SK-N-SH treated with all-trans-retinoic acid at 6 μM for 48 hours (cell line): ENCODE data around the gene PRKG1.

Experiments used
- ATAC-seq: fragments of 200-7000 bp; cut with Tn5 transposase; 3 replicates; pipeline ENCODE4 v1.9.1; 2020; ENCODE audit warnings: mild to moderate bottlenecking, moderate library complexity
- ARNTL ChIP-seq: fragments of 450-650 bp; formaldehyde crosslinking; IDR thresholded peaks from 2 replicates; pipeline ENCODE4 v1.5.0; 2020; ENCODE audit warnings: low read depth, mild to moderate bottlenecking, moderate library complexity, borderline replicate concordance
- BACH2 ChIP-seq: fragments of 250-450 bp; sonication (Bioruptor Pico); IDR thresholded peaks from 2 replicates; pipeline ENCODE4 v1.9.0; 2021; ENCODE audit warnings: mild to moderate bottlenecking, borderline replicate concordance
- CREB5 ChIP-seq: fragments of 250-450 bp; sonication (Bioruptor Pico); IDR thresholded peaks from 2 replicates; pipeline ENCODE4 v1.5.1; 2020; ENCODE audit warnings: low read depth, mild to moderate bottlenecking, moderate library complexity
- CSDC2 ChIP-seq: fragments of 250-450 bp; sonication (Bioruptor Pico); IDR thresholded peaks from 2 replicates; pipeline ENCODE4 v1.5.0; 2020; ENCODE audit warnings: mild to moderate bottlenecking, moderate library complexity
- CSRNP3 ChIP-seq: fragments of 250-450 bp; sonication (Bioruptor Pico); IDR thresholded peaks from 2 replicates; pipeline ENCODE4 v1.5.1; 2021; ENCODE audit warnings: mild to moderate bottlenecking, moderate library complexity
- ESRRG ChIP-seq: fragments of 250-450 bp; sonication (Bioruptor Pico); IDR thresholded peaks from 2 replicates; pipeline ENCODE4 v1.6.1; 2021; ENCODE audit warnings: mild to moderate bottlenecking
- GLIS3 ChIP-seq: fragments of 250-450 bp; sonication (Bioruptor Pico); IDR thresholded peaks from 2 replicates; pipeline ENCODE4 v1.5.0; 2020; ENCODE audit warnings: mild to moderate bottlenecking, moderate library complexity
- ISL1 ChIP-seq: fragments of 250-450 bp; sonication (Bioruptor Pico); IDR thresholded peaks from 2 replicates; pipeline ENCODE4 v2.1.2; 2022; ENCODE audit warnings: mild to moderate bottlenecking, moderate library complexity
- PATZ1 ChIP-seq: fragments of 250-450 bp; sonication (Bioruptor Pico); IDR thresholded peaks from 2 replicates; pipeline ENCODE4 v1.8.0; 2020; ENCODE audit warnings: mild to moderate bottlenecking, moderate library complexity, borderline replicate concordance
- RARB ChIP-seq: fragments of 250-450 bp; sonication (Bioruptor Pico); IDR thresholded peaks from 2 replicates; pipeline ENCODE4 v1.8.0; 2021; ENCODE audit warnings: mild to moderate bottlenecking, moderate library complexity
- TCF4 ChIP-seq: fragments of 250-450 bp; sonication (Bioruptor Pico); IDR thresholded peaks from 2 replicates; pipeline ENCODE4 v1.8.0; 2021; ENCODE audit warnings: mild to moderate bottlenecking, moderate library complexity, borderline replicate concordance
- TOX ChIP-seq: fragments of 250-450 bp; sonication (Bioruptor Pico); IDR thresholded peaks from 2 replicates; pipeline ENCODE4 v1.8.0; 2021; ENCODE audit warnings: mild to moderate bottlenecking, moderate library complexity, borderline replicate concordance
- TSHZ2 ChIP-seq: fragments of 250-450 bp; sonication (Bioruptor Pico); IDR thresholded peaks from 2 replicates; pipeline ENCODE4 v1.5.0; 2020; ENCODE audit warnings: mild to moderate bottlenecking, moderate library complexity
- ZC3H10 ChIP-seq: fragments of 250-450 bp; sonication (Bioruptor Pico); IDR thresholded peaks from 2 replicates; pipeline ENCODE4 v1.5.1; 2021; ENCODE audit warnings: mild to moderate bottlenecking, moderate library complexity
- ZFP3 ChIP-seq: fragments of 250-450 bp; sonication (Bioruptor Pico); IDR thresholded peaks from 2 replicates; pipeline ENCODE4 v1.5.0; 2020; ENCODE audit warnings: mild to moderate bottlenecking, moderate library complexity
- ZFP30 ChIP-seq: fragments of 450-650 bp; formaldehyde crosslinking; IDR thresholded peaks from 2 replicates; pipeline ENCODE4 v1.5.0; 2022; ENCODE audit warnings: mild to moderate bottlenecking, moderate library complexity
- ZNF565 ChIP-seq: fragments of 450-650 bp; formaldehyde crosslinking; conservative IDR thresholded peaks from 2 replicates; pipeline ENCODE4 v1.5.0; 2020; ENCODE audit warnings: low read depth, mild to moderate bottlenecking, moderate library complexity
- ZNF70 ChIP-seq: fragments of 450-650 bp; formaldehyde crosslinking; IDR thresholded peaks from 2 replicates; pipeline ENCODE4 v1.5.0; 2020; ENCODE audit warnings: mild to moderate bottlenecking, moderate library complexity
- ZNF8 ChIP-seq: fragments of 450-650 bp; formaldehyde crosslinking; IDR thresholded peaks from 2 replicates; pipeline ENCODE4 v1.5.0; 2020; ENCODE audit warnings: mild to moderate bottlenecking, moderate library complexity

The PRKG1 gene

GRCh38 chr10:51668336-51668689 is 594.0 kb downstream of the PRKG1 start:
- peak; percentile 69 for ATAC-seq
- TF ChIP-seq TSHZ2 (CRISPR knock-in tag) (no peak), ARNTL (no peak), ZNF70 (no peak), ISL1 (no peak), ZC3H10 (CRISPR knock-in tag) (no peak), GLIS3 (CRISPR knock-in tag) (no peak), CSRNP3 (CRISPR knock-in tag) (no peak), ESRRG (CRISPR knock-in tag) (no peak), PATZ1 (CRISPR knock-in tag) (no peak), ZNF8 (CRISPR knock-in tag) (no peak), RARB (CRISPR knock-in tag) (no peak)

GRCh38 chr10:51669041-51669440 is 594.8 kb downstream of the PRKG1 start:
- ATAC-seq: no peak

GRCh38 chr10:51672039-51672535 is 597.8 kb downstream of the PRKG1 start:
- ATAC-seq: no peak
- no peak for TF ChIP-seq CSDC2
- TF ChIP-seq TOX: no peak
- TF ChIP-seq CSRNP3 (CRISPR knock-in tag): no peak
- peak; percentile 96 for TF ChIP-seq ZFP30

More at GRCh38 chr10:51669041-51669440, 594.8 kb downstream of the PRKG1 start:
- TF ChIP-seq TOX (no peak), TCF4 (CRISPR knock-in tag) (no peak), ZC3H10 (CRISPR knock-in tag) (no peak)

GRCh38 chr10:51675088-51675487 is 600.8 kb downstream of the PRKG1 start:
- no peak for ATAC-seq
- no peak for TF ChIP-seq ZNF8 (CRISPR knock-in tag)
- no peak for TF ChIP-seq CSRNP3 (CRISPR knock-in tag)
- TF ChIP-seq TCF4 (CRISPR knock-in tag): no peak
- no peak for TF ChIP-seq BACH2 (CRISPR knock-in tag)
- TF ChIP-seq CREB5 (CRISPR knock-in tag): no peak
- no peak for TF ChIP-seq ZNF565
- TF ChIP-seq ZFP3 (CRISPR knock-in tag): no peak
- TF ChIP-seq ZNF70: no peak
- no peak for TF ChIP-seq ISL1
- no peak for TF ChIP-seq PATZ1 (CRISPR knock-in tag)
- TF ChIP-seq RARB (CRISPR knock-in tag): no peak
